ENCODE data around the gene PCSK7.
"Not testable (repeated sequence)": the region's sequence is repeated elsewhere in the genome, so short reads cannot be mapped to it uniquely, and the experiment has no call there.

Gene PCSK7

GRCh38 chr11:117212697-117213355, 19.0 kb downstream of the PCSK7 start:
- Histone ChIP-seq H3K4me2 (ENCODE audit: low read depth, low read length, poor library complexity, severe bottlenecking) (no peak overlapping the region), H3K36me3 (ENCODE audit: low read length) (no peaks in the 10 kb centered on the region), H3K27me3 (ENCODE audit: low read length) (no peaks in the 10 kb centered on the region), H2AFZ (ENCODE audit: low read depth, low read length, severe bottlenecking) (no peak overlapping the region), H3F3A (ENCODE audit: insufficient read depth) (no peaks in the 10 kb centered on the region), H3K27ac (ENCODE audit: low read depth, low read length) (no peak overlapping the region), H3K9ac (ENCODE audit: low read length) (no peak overlapping the region), H3K4me3 (ENCODE audit: insufficient read depth, low read length, poor library complexity, severe bottlenecking) (no peak overlapping the region), H4K20me1 (ENCODE audit: low read depth, low read length) (no peaks in the 10 kb centered on the region), H3K79me2 (ENCODE audit: insufficient read depth, low read length) (no peaks in the 10 kb centered on the region), H3K9me3 (ENCODE audit: insufficient read depth, low read length) (no peaks in the 10 kb centered on the region), H3K9me2 (replicated peaks; ENCODE audit: insufficient read depth, low read length) (no peaks in the 10 kb centered on the region)
- TF ChIP-seq EZH2phosphoT487 (conservative IDR thresholded peaks at IDR 0.05; ENCODE audit: low read length) = no peak
- TF ChIP-seq, protein P1, sequence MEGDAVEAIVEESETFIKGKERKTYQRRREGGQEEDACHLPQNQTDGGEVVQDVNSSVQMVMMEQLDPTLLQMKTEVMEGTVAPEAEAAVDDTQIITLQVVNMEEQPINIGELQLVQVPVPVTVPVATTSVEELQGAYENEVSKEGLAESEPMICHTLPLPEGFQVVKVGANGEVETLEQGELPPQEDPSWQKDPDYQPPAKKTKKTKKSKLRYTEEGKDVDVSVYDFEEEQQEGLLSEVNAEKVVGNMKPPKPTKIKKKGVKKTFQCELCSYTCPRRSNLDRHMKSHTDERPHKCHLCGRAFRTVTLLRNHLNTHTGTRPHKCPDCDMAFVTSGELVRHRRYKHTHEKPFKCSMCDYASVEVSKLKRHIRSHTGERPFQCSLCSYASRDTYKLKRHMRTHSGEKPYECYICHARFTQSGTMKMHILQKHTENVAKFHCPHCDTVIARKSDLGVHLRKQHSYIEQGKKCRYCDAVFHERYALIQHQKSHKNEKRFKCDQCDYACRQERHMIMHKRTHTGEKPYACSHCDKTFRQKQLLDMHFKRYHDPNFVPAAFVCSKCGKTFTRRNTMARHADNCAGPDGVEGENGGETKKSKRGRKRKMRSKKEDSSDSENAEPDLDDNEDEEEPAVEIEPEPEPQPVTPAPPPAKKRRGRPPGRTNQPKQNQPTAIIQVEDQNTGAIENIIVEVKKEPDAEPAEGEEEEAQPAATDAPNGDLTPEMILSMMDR (IDR thresholded peaks at IDR 0.05; ENCODE audit: insufficient read depth, low read length, poor library complexity, severe bottlenecking) = no peak

DNA sequence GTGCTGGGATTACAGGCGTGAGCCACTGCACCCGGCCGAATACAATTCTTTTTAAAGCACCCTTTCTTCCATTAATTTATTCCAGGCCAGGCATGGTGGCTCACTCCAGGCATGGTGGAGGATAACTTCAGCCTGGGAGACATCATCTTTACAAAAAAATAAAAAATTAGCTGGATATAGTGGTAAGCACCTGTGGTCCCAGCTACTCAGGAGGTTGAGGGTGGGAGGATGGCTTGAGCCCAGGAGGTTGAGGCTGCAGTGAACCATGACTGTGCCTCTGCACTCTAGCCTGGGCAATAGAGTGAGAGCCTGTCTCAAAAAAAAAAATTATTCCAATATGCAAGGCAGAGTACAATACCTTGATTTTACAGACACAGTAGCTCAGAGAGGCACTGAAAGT, 21.3 kb downstream of the PCSK7 start:
- TF ChIP-seq, protein P1 (IDR thresholded peaks at IDR 0.05; ENCODE audit: insufficient read depth, low read length, poor library complexity, severe bottlenecking) = no peak
- no peak for TF ChIP-seq EZH2phosphoT487 (conservative IDR thresholded peaks at IDR 0.05; ENCODE audit: low read length)
- no peak overlapping the region for H2AFZ ChIP-seq (ENCODE audit: low read depth, low read length, severe bottlenecking)
- H3K79me2 ChIP-seq (ENCODE audit: insufficient read depth, low read length) = no peaks in the 10 kb centered on the region
- no peaks in the 10 kb centered on the region for H3K27me3 ChIP-seq (ENCODE audit: low read length)
- H3K36me3 ChIP-seq (ENCODE audit: low read length) = no peaks in the 10 kb centered on the region
- no peak overlapping the region for H3K4me3 ChIP-seq (ENCODE audit: insufficient read depth, low read length, poor library complexity, severe bottlenecking)
- H3K9me2 ChIP-seq (replicated peaks; ENCODE audit: insufficient read depth, low read length) = no peaks in the 10 kb centered on the region
- no peaks in the 10 kb centered on the region for H3F3A ChIP-seq (ENCODE audit: insufficient read depth)
- no peak overlapping the region for H3K9ac ChIP-seq (ENCODE audit: low read length)
- no peak overlapping the region for H3K4me2 ChIP-seq (ENCODE audit: low read depth, low read length, poor library complexity, severe bottlenecking)
- H3K27ac ChIP-seq (ENCODE audit: low read depth, low read length) = no peak overlapping the region
- no peaks in the 10 kb centered on the region for H4K20me1 ChIP-seq (ENCODE audit: low read depth, low read length)
- no peaks in the 10 kb centered on the region for H3K9me3 ChIP-seq (ENCODE audit: insufficient read depth, low read length)

- H3K9me3 ChIP-seq (ENCODE audit: insufficient read depth, low read length); H3K79me2 ChIP-seq (ENCODE audit: insufficient read depth, low read length); H3K27me3 ChIP-seq (ENCODE audit: low read length); H3K36me3 ChIP-seq (ENCODE audit: low read length); H4K20me1 ChIP-seq (ENCODE audit: low read depth, low read length); H3K4me2 ChIP-seq (ENCODE audit: low read depth, low read length, poor library complexity, severe bottlenecking); H3K27ac ChIP-seq (ENCODE audit: low read depth, low read length); H3K4me3 ChIP-seq (ENCODE audit: insufficient read depth, low read length, poor library complexity, severe bottlenecking); H2AFZ ChIP-seq (ENCODE audit: low read depth, low read length, severe bottlenecking); H3F3A ChIP-seq (ENCODE audit: insufficient read depth); H3K9ac ChIP-seq (ENCODE audit: low read length); H3K9me2 ChIP-seq (replicated peaks; ENCODE audit: insufficient read depth, low read length): not testable (repeated sequence)
Measured at GRCh38 chr11:117209351-117210125, 22.3 kb downstream of the PCSK7 start.

GRCh38 chr11:117208710-117209109, 23.2 kb downstream of the PCSK7 start:
- H3K9me3 ChIP-seq (ENCODE audit: insufficient read depth, low read length); H4K20me1 ChIP-seq (ENCODE audit: low read depth, low read length); H2AFZ ChIP-seq (ENCODE audit: low read depth, low read length, severe bottlenecking); H3K79me2 ChIP-seq (ENCODE audit: insufficient read depth, low read length); H3F3A ChIP-seq (ENCODE audit: insufficient read depth); H3K9ac ChIP-seq (ENCODE audit: low read length); H3K27me3 ChIP-seq (ENCODE audit: low read length); H3K4me3 ChIP-seq (ENCODE audit: insufficient read depth, low read length, poor library complexity, severe bottlenecking); H3K27ac ChIP-seq (ENCODE audit: low read depth, low read length); H3K4me2 ChIP-seq (ENCODE audit: low read depth, low read length, poor library complexity, severe bottlenecking); H3K36me3 ChIP-seq (ENCODE audit: low read length); H3K9me2 ChIP-seq (replicated peaks; ENCODE audit: insufficient read depth, low read length): not testable (repeated sequence)

DNA sequence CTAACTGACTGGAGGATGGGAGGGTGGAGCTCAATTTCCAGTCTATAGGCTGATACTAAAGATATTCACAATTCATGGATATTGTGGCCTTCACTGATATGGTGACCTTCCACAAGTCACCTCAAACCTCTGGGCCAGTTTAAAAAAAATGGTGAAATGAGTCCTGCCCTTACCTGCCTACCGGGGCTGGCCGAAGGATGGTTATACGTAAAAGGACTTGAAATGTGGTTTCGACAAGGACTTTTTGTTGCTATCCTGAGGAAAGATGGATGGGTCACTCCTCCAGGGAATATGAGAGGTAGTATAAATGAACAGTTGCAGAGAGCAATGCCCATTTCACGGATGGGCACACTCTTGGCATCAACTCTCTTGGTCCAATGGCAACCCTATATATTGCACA, 24.4 kb downstream of the PCSK7 start:
- not testable (repeated sequence) for H3F3A ChIP-seq (ENCODE audit: insufficient read depth); H3K4me3 ChIP-seq (ENCODE audit: insufficient read depth, low read length, poor library complexity, severe bottlenecking); H3K9me2 ChIP-seq (replicated peaks; ENCODE audit: insufficient read depth, low read length); H3K79me2 ChIP-seq (ENCODE audit: insufficient read depth, low read length); H3K9me3 ChIP-seq (ENCODE audit: insufficient read depth, low read length); H2AFZ ChIP-seq (ENCODE audit: low read depth, low read length, severe bottlenecking); H3K9ac ChIP-seq (ENCODE audit: low read length); H4K20me1 ChIP-seq (ENCODE audit: low read depth, low read length); H3K4me2 ChIP-seq (ENCODE audit: low read depth, low read length, poor library complexity, severe bottlenecking); H3K36me3 ChIP-seq (ENCODE audit: low read length); H3K27ac ChIP-seq (ENCODE audit: low read depth, low read length); H3K27me3 ChIP-seq (ENCODE audit: low read length)

DNA sequence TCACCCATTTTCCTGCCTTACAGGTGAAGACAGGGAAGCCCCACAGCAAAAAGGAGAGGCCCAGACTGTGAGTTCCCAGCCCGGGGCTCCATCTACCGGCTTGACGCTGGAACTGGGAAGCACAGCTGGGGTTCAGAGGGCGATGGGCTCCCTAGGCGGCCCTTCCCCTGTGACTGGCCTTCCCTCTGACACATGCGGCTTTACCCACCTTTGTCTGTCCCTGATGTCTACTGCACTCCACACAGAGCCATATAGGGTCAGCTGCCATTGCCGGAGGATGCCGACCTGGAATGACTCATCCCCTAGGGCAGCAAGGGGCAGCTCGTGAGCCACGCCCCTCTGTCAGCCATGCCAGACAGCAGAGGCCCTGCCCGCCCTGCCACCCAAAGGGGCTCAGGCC, 25.0 kb downstream of the PCSK7 start:
- not testable (repeated sequence) for H3K9ac ChIP-seq (ENCODE audit: low read length); H3K9me2 ChIP-seq (replicated peaks; ENCODE audit: insufficient read depth, low read length); H3K4me3 ChIP-seq (ENCODE audit: insufficient read depth, low read length, poor library complexity, severe bottlenecking); H3K27ac ChIP-seq (ENCODE audit: low read depth, low read length); H3K27me3 ChIP-seq (ENCODE audit: low read length); H3F3A ChIP-seq (ENCODE audit: insufficient read depth); H3K79me2 ChIP-seq (ENCODE audit: insufficient read depth, low read length); H4K20me1 ChIP-seq (ENCODE audit: low read depth, low read length); H3K9me3 ChIP-seq (ENCODE audit: insufficient read depth, low read length); H3K4me2 ChIP-seq (ENCODE audit: low read depth, low read length, poor library complexity, severe bottlenecking); H2AFZ ChIP-seq (ENCODE audit: low read depth, low read length, severe bottlenecking); H3K36me3 ChIP-seq (ENCODE audit: low read length)
